ENCODE results near the gene NOD1.

NOD1 gene

GRCh38 chr7:30468791-30469190 lies 9.8 kb downstream of the NOD1 start:
- DNase-seq: no peak

GRCh38 chr7:30468041-30468440 lies 10.5 kb downstream of the NOD1 start:
- DNase-seq: no peak

GRCh38 chr7:30467271-30467670 lies 11.3 kb downstream of the NOD1 start:
- DNase-seq: no peak

GRCh38 chr7:30466266-30466665 lies 12.3 kb downstream of the NOD1 start:
- no peak for DNase-seq

GRCh38 chr7:30465811-30466180 lies 12.8 kb downstream of the NOD1 start:
- no peak for DNase-seq

- no peak for DNase-seq
Measured at GRCh38 chr7:30465046-30465810, 13.4 kb downstream of the NOD1 start.

GRCh38 chr7:30464231-30464671 lies 14.3 kb downstream of the NOD1 start:
- no peak for DNase-seq

GRCh38 chr7:30463405-30464145 lies 15.0 kb downstream of the NOD1 start:
- DNase-seq: no peak

- no peak for DNase-seq
Measured at GRCh38 chr7:30462179-30462578, 16.4 kb downstream of the NOD1 start.

- DNase-seq: no peak
Measured at GRCh38 chr7:30460246-30460633, 18.3 kb downstream of the NOD1 start.

GRCh38 chr7:30459591-30460245 lies 18.9 kb downstream of the NOD1 start:
- no peak for DNase-seq

GRCh38 chr7:30458311-30458710 lies 20.3 kb downstream of the NOD1 start:
- no peak for DNase-seq

- no peak for DNase-seq
Measured at GRCh38 chr7:30453921-30454320, 24.7 kb downstream of the NOD1 start.

- DNase-seq: no peak
Measured at GRCh38 chr7:30453016-30453415, 25.6 kb downstream of the NOD1 start.

- no peak for DNase-seq
Measured at GRCh38 chr7:30452280-30452930, 26.2 kb downstream of the NOD1 start.

GRCh38 chr7:30451539-30452279 lies 26.9 kb downstream of the NOD1 start:
- no peak for DNase-seq

GRCh38 chr7:30450983-30451497 lies 27.5 kb downstream of the NOD1 start:
- DNase-seq: no peak

- DNase-seq: no peak
Measured at GRCh38 chr7:30450240-30450982, 28.2 kb downstream of the NOD1 start.

- no peak for DNase-seq
Measured at GRCh38 chr7:30448461-30449189, 30.0 kb downstream of the NOD1 start.

GRCh38 chr7:30447466-30447865 lies 31.1 kb downstream of the NOD1 start:
- DNase-seq: no peak

GRCh38 chr7:30446266-30446665 lies 32.3 kb downstream of the NOD1 start:
- DNase-seq: no peak

All from CD4-positive, alpha-beta T cell treated with Interferon gamma for 1 hour (primary cell).